K562 (cell line): ENCODE measurements around the gene ABAT. TPM values are rescaled to one million over a fixed set of nuclear protein-coding genes. Genes with fewer than 3 reads are reported as not detected.

Source experiments
- ETS2 ChIP-seq: IDR thresholded peaks from 2 replicates; pipeline ENCODE4 v1.6.1; 2016; ENCODE audit warnings: borderline replicate concordance, missing genetic modification characterization, mild to moderate bottlenecking, moderate library complexity, missing compliant biosample characterization; ENCODE audit not compliant: poor library complexity, severe bottlenecking
- GTF2A2 ChIP-seq: IDR thresholded peaks from 2 replicates; pipeline ENCODE4 v1.6.1; 2016; ENCODE audit warnings: mild to moderate bottlenecking, missing genetic modification characterization, missing compliant biosample characterization
- HOXB6 ChIP-seq: fragments of 250-450 bp; sonication (Bioruptor Pico); IDR thresholded peaks from 2 replicates; pipeline ENCODE4 v1.5.1; 2022; ENCODE audit warnings: mild to moderate bottlenecking, borderline replicate concordance
- HSF4 ChIP-seq: fragments of 250-450 bp; sonication (Bioruptor Pico); IDR thresholded peaks from 2 replicates; pipeline ENCODE4 v2.1.2; 2022; ENCODE audit warnings: mild to moderate bottlenecking, moderate library complexity, borderline replicate concordance
- LCOR ChIP-seq: sonication (generic); formaldehyde crosslinking; IDR thresholded peaks from 2 replicates; pipeline ENCODE4 v1.8.0; 2022; ENCODE audit warnings: mild to moderate bottlenecking, missing genetic modification reagents
- MEIS2 ChIP-seq: fragments of 450-650 bp; IDR thresholded peaks from 2 replicates; pipeline ENCODE4 v1.6.1; 2014; ENCODE audit warnings: mild to moderate bottlenecking; ENCODE audit not compliant: partially characterized antibody
- OTX1 ChIP-seq: fragments of 450-650 bp; formaldehyde crosslinking; IDR thresholded peaks from 2 replicates; pipeline ENCODE4 v1.4.0; 2022; ENCODE audit warnings: mild to moderate bottlenecking
- PHTF2 ChIP-seq: fragments of 250-450 bp; sonication (Bioruptor Pico); IDR thresholded peaks from 2 replicates; pipeline ENCODE4 v1.5.0; 2021; ENCODE audit warnings: mild to moderate bottlenecking
- SIN3A ChIP-seq, 2 experiments: fragments of 150-350 bp in 1 of 2; IDR thresholded peaks; 2 replicates each; pipeline ENCODE4 v1.6.1; 2011 to 2016; ENCODE audit warnings: borderline replicate concordance in 2 of 2, low read depth in 2 of 2, low read length in 2 of 2, mild to moderate bottlenecking in 2 of 2, moderate library complexity in 2 of 2; ENCODE audit not compliant: control insufficient read depth in 1 of 2
- TCF3 ChIP-seq: sonication (generic); formaldehyde crosslinking; IDR thresholded peaks from 2 replicates; pipeline ENCODE4 v1.4.0; 2020; ENCODE audit warnings: mild to moderate bottlenecking, missing genetic modification reagents
- TOE1 ChIP-seq, 2 experiments: fragments of 450-650 bp in 1 of 2; sonication (generic) in 1 of 2; formaldehyde crosslinking in 1 of 2; IDR thresholded peaks; 2 replicates each; pipeline versions ENCODE4 v1.7.1 to v1.8.0; 2016 to 2022; ENCODE audit warnings: borderline replicate concordance in 2 of 2, mild to moderate bottlenecking in 2 of 2, antibody characterized with exemption in 1 of 2, inconsistent platforms in 1 of 2, low read depth in 1 of 2, missing genetic modification reagents in 1 of 2, moderate library complexity in 1 of 2
- ZFP30 ChIP-seq: fragments of 250-450 bp; sonication (Bioruptor Pico); IDR thresholded peaks from 2 replicates; pipeline ENCODE4 v1.8.0; 2022; ENCODE audit warnings: moderate library complexity, mild to moderate bottlenecking, inconsistent platforms, borderline replicate concordance
- ZNF384 ChIP-seq: IDR thresholded peaks from 2 replicates; pipeline ENCODE4 v1.6.1; 2012; ENCODE audit warnings: low read depth, low read length, improper control_type of control experiment
- polyA plus RNA-seq, 8 experiments: library from polyadenylated mRNA; depleted of rRNA in 4 of 8; stranded (reverse) in 5 of 8; unstranded in 3 of 8; fragments of >200 nt; fragmentation: Nextera tagmentation in 2 of 8; fragmentation: Illumina TruSeq in 1 of 8; extraction: Ambion mirVana in 2 of 8; extraction: Trizol in 1 of 8; gene quantifications; 2 replicates each; pipeline versions ENCODE4 v1.2.1 to v1.2.3, GENCODE V29; 2011 to 2014; ENCODE audit warnings: inconsistent platforms in 1 of 8, missing spikeins in 1 of 8
- total RNA-seq, 7 experiments: library from RNA; depleted of rRNA in 6 of 7; stranded (reverse); fragments of >200 nt in 6 of 7; fragmentation: Illumina TruSeq in 2 of 7; extraction: Trizol in 2 of 7; gene quantifications; 2 replicates each; pipeline versions ENCODE4 v1.2.1 to v1.2.3, GENCODE V29; 2011 to 2021; ENCODE audit warnings: low replicate concordance in 1 of 7
- TF ChIP-seq, protein P1 (sequence below): fragments of 450-650 bp; formaldehyde crosslinking; IDR thresholded peaks from 2 replicates; pipeline ENCODE4 v1.4.0; 2020; ENCODE audit warnings: mild to moderate bottlenecking, mixed read lengths
- TF ChIP-seq, protein P2 (sequence below): fragments of 450-650 bp; formaldehyde crosslinking; IDR thresholded peaks from 2 replicates; pipeline ENCODE4 v1.4.0; 2020; ENCODE audit warnings: mild to moderate bottlenecking, moderate library complexity
- TF ChIP-seq, protein P3 (sequence below): fragments of 450-650 bp; IDR thresholded peaks from 2 replicates; pipeline ENCODE4 v1.7.0; 2016; ENCODE audit warnings: borderline replicate concordance
- TF ChIP-seq, protein P4 (sequence below), 2 experiments: IDR thresholded peaks in 1 of 2; conservative IDR thresholded peaks in 1 of 2; 2 replicates each; pipeline ENCODE4 v1.6.1; 2016; ENCODE audit warnings: low read depth in 2 of 2, mild to moderate bottlenecking in 1 of 2, missing compliant biosample characterization in 1 of 2, missing genetic modification characterization in 1 of 2, moderate library complexity in 1 of 2

ABAT gene
- total and polyA plus RNA-seq, 9 of the 15 experiments (the other 6 are each of a cell fraction or from before 2014, with no cell fraction given): 0.01 to 0.49 (median 0.10) TPM

DNA sequence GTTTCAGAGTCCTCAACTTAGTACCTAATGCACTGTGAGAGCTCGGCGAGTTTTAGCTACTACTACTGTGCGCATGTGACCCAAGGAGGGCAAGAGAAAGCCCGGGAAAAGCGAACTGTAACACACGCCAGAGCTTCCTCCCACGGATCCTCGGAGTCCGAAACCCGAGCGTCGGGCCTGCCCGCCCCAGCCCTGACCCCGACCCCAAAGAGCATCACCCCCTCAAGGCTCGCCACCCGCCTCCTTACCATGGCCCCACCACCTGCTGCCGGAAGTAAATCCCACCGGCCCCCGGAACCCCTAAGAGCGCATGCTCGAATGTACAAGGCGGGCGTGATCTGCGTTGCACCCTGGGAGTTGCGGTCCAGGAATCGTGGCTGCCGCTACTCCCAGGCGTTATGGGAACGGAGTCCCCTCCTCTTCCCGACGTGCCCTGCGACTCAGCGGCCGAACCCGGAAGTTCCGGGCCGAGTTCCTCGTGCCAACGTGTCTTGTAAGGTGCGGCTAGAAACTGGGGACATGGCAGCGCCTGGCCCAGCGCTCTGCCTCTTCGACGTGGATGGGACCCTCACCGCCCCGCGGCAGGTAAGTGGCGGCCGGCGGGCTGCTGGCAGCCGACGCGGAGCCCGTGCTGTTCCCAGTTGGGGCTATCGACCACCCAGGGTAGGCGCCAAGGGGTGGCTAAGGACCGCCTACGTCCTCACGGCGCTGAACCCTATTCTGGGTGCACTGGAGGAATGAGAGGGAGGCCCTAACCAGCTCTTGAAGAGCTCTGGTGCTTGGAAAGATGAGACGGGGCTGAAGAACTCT, 123.2 kb downstream of the ABAT start, which contains the start of the genes PMM2 and TMEM186 (continued):
- TF ChIP-seq HOXB6 (CRISPR knock-in tag): no peak
- no peak for TF ChIP-seq ZFP30 (CRISPR knock-in tag)
- peak; percentile 19 for TF ChIP-seq MEIS2
- no peak for TF ChIP-seq GTF2A2
- no peak for TF ChIP-seq TCF3 (CRISPR knock-in tag)
- peak; percentile 97 to 98; a peak in 3 of 4 replicates for TF ChIP-seq SIN3A (IDR thresholded peaks at IDR 0.05; ENCODE audit: borderline replicate concordance in 2 of 2, control insufficient read depth in 1 of 2, low read depth in 2 of 2, low read length in 2 of 2)
- TF ChIP-seq ZNF384: no peak
- no peak for TF ChIP-seq OTX1 (CRISPR knock-in tag)
- no peak for TF ChIP-seq HSF4
- TF ChIP-seq PHTF2: no peak
- TF ChIP-seq, protein P1, sequence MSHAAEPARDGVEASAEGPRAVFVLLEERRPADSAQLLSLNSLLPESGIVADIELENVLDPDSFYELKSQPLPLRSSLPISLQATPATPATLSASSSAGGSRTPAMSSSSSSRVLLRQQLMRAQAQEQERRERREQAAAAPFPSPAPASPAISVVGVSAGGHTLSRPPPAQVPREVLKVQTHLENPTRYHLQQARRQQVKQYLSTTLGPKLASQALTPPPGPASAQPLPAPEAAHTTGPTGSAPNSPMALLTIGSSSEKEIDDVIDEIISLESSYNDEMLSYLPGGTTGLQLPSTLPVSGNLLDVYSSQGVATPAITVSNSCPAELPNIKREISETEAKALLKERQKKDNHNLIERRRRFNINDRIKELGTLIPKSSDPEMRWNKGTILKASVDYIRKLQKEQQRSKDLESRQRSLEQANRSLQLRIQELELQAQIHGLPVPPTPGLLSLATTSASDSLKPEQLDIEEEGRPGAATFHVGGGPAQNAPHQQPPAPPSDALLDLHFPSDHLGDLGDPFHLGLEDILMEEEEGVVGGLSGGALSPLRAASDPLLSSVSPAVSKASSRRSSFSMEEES (CRISPR knock-in tag): no peak
- no peak for TF ChIP-seq ETS2 (tag)
- TF ChIP-seq, protein P2, sequence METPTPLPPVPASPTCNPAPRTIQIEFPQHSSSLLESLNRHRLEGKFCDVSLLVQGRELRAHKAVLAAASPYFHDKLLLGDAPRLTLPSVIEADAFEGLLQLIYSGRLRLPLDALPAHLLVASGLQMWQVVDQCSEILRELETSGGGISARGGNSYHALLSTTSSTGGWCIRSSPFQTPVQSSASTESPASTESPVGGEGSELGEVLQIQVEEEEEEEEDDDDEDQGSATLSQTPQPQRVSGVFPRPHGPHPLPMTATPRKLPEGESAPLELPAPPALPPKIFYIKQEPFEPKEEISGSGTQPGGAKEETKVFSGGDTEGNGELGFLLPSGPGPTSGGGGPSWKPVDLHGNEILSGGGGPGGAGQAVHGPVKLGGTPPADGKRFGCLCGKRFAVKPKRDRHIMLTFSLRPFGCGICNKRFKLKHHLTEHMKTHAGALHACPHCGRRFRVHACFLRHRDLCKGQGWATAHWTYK (CRISPR knock-in tag): no peak
- TF ChIP-seq TOE1 (IDR thresholded peaks at IDR 0.05; ENCODE audit: borderline replicate concordance): no peak
- 0 out of 2 replicates have a peak, but pooled peaks have one; percentile 89 for TF ChIP-seq TOE1 (CRISPR knock-in tag; IDR thresholded peaks at IDR 0.05; ENCODE audit: borderline replicate concordance, low read depth)
- peak; percentile 97 for TF ChIP-seq LCOR (CRISPR knock-in tag)
- TF ChIP-seq, protein P3, sequence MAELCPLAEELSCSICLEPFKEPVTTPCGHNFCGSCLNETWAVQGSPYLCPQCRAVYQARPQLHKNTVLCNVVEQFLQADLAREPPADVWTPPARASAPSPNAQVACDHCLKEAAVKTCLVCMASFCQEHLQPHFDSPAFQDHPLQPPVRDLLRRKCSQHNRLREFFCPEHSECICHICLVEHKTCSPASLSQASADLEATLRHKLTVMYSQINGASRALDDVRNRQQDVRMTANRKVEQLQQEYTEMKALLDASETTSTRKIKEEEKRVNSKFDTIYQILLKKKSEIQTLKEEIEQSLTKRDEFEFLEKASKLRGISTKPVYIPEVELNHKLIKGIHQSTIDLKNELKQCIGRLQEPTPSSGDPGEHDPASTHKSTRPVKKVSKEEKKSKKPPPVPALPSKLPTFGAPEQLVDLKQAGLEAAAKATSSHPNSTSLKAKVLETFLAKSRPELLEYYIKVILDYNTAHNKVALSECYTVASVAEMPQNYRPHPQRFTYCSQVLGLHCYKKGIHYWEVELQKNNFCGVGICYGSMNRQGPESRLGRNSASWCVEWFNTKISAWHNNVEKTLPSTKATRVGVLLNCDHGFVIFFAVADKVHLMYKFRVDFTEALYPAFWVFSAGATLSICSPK: no peak
- TF ChIP-seq, protein P4, sequence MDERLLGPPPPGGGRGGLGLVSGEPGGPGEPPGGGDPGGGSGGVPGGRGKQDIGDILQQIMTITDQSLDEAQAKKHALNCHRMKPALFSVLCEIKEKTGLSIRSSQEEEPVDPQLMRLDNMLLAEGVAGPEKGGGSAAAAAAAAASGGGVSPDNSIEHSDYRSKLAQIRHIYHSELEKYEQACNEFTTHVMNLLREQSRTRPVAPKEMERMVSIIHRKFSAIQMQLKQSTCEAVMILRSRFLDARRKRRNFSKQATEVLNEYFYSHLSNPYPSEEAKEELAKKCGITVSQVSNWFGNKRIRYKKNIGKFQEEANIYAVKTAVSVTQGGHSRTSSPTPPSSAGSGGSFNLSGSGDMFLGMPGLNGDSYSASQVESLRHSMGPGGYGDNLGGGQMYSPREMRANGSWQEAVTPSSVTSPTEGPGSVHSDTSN (CRISPR knock-in tag; IDR thresholded peaks at IDR 0.05; ENCODE audit: low read depth): no peak
- TF ChIP-seq, protein P4 (tag; conservative IDR thresholded peaks at IDR 0.05; ENCODE audit: low read depth): no peak
